ENCODE data around the gene CPXM2. TPM values are rescaled to one million over a fixed set of nuclear protein-coding genes. Genes with fewer than 3 reads are reported as not detected.

The CPXM2 gene
- total and polyA plus RNA-seq, 2 experiments from 2014 or later = 3.7 to 4.9 TPM

DNA sequence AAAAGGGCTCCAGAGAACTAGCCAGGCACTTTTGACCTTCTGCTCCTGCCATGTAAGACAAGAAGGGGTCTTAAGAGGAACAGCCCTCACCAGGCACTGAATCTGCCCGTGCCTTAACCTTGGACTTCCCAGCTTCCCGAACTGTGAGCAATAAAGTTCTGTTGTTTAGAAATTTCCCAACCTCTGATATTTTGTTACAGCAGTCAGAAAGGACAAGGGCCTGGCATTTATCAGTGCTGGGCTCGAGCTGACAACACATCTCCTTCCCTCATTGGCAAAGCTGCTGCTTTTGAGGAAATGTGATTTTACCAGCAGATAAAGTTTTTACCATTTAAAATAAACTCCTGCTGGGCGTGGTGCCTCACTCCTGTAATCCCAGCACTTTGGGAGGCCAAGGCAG, 122.0 kb downstream of the CPXM2 start:
- WGBS (ENCODE audit: low lambda C conversion rate, missing lambda C conversion rate) = 46% methylated on average over 4 of the region's 4 CpGs
- DNase-seq (ENCODE audit: low spot score) = no peak
- H3K4me1 ChIP-seq (ENCODE audit: insufficient read depth) = no peaks in the 10 kb centered on the region

GRCh38 chr10:123766761-123767160, 124.8 kb downstream of the CPXM2 start:
- Histone ChIP-seq H2AFZ (no peak overlapping the region), H3K27me3 (peaks cover 7% of the 10 kb centered on the region), H3K9me3 (ENCODE audit: low read depth) (no peaks in the 10 kb centered on the region), H3K4me3 (no peak overlapping the region), H3K4me1 (ENCODE audit: insufficient read depth) (no peaks in the 10 kb centered on the region), H3K27ac (no peak overlapping the region), H3K9me2 (replicated peaks; ENCODE audit: insufficient read depth) (no peaks in the 10 kb centered on the region), H4K20me1 (ENCODE audit: insufficient read depth, poor library complexity, severe bottlenecking) (no peaks in the 10 kb centered on the region), H3K79me2 (no peaks in the 10 kb centered on the region), H3K4me2 (no peak overlapping the region), H3K36me3 (replicated peaks; ENCODE audit: insufficient read depth, low read depth) (no peaks in the 10 kb centered on the region)
- 76% methylated on average over 8 of the region's 8 CpGs for WGBS (ENCODE audit: low lambda C conversion rate, missing lambda C conversion rate)
- no peak for DNase-seq (ENCODE audit: low spot score)
- TF ChIP-seq EZH2 (IDR thresholded peaks at IDR 0.05; ENCODE audit: borderline replicate concordance) (no peak), EZH2phosphoT487 (IDR thresholded peaks at IDR 0.05; ENCODE audit: low read depth, severe bottlenecking, unreplicated experiment) (no peak)
- TF ChIP-seq, protein P1, sequence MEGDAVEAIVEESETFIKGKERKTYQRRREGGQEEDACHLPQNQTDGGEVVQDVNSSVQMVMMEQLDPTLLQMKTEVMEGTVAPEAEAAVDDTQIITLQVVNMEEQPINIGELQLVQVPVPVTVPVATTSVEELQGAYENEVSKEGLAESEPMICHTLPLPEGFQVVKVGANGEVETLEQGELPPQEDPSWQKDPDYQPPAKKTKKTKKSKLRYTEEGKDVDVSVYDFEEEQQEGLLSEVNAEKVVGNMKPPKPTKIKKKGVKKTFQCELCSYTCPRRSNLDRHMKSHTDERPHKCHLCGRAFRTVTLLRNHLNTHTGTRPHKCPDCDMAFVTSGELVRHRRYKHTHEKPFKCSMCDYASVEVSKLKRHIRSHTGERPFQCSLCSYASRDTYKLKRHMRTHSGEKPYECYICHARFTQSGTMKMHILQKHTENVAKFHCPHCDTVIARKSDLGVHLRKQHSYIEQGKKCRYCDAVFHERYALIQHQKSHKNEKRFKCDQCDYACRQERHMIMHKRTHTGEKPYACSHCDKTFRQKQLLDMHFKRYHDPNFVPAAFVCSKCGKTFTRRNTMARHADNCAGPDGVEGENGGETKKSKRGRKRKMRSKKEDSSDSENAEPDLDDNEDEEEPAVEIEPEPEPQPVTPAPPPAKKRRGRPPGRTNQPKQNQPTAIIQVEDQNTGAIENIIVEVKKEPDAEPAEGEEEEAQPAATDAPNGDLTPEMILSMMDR (IDR thresholded peaks at IDR 0.05; ENCODE audit: poor library complexity) = no peak

More for the DNA sequence above, 122.0 kb downstream of the CPXM2 start:
- Histone ChIP-seq H2AFZ (no peak overlapping the region), H3K27me3 (no peaks in the 10 kb centered on the region), H3K27ac (no peak overlapping the region), H3K4me2 (no peak overlapping the region), H3K79me2 (no peaks in the 10 kb centered on the region), H3K9me2 (replicated peaks; ENCODE audit: insufficient read depth) (no peaks in the 10 kb centered on the region), H3K4me3 (no peak overlapping the region), H3K36me3 (replicated peaks; ENCODE audit: insufficient read depth, low read depth) (no peaks in the 10 kb centered on the region), H4K20me1 (ENCODE audit: insufficient read depth, poor library complexity, severe bottlenecking) (no peaks in the 10 kb centered on the region), H3K9me3 (ENCODE audit: low read depth) (no peaks in the 10 kb centered on the region)
- no peak for TF ChIP-seq EZH2 (IDR thresholded peaks at IDR 0.05; ENCODE audit: borderline replicate concordance)

DNA sequence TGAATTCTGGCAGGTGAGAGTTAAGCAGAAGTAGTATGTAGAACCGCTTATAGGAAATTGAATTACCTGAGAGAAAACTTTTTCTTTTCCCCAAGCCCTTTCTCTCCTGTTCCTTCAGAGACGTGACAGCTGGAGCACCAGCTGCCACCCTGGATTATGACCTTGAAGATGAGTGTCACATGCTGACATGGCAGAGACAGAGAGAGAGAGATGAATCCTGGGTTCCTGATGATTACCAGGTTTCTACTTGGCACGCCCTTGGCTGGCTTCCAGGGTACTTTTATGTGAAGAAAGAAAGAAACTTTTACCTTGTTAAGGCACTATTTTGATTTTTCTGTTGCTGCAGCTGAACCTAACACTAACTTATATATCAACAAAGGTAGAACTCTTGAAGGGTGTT, 125.6 kb downstream of the CPXM2 start:
- Histone ChIP-seq H3K4me2 (no peak overlapping the region), H4K20me1 (ENCODE audit: insufficient read depth, poor library complexity, severe bottlenecking) (no peaks in the 10 kb centered on the region), H3K79me2 (no peaks in the 10 kb centered on the region), H2AFZ (no peak overlapping the region), H3K27me3 (peaks cover 7% of the 10 kb centered on the region), H3K9me2 (replicated peaks; ENCODE audit: insufficient read depth) (no peaks in the 10 kb centered on the region), H3K27ac (no peak overlapping the region), H3K4me1 (ENCODE audit: insufficient read depth) (no peaks in the 10 kb centered on the region), H3K36me3 (replicated peaks; ENCODE audit: insufficient read depth, low read depth) (no peaks in the 10 kb centered on the region), H3K9me3 (ENCODE audit: low read depth) (no peaks in the 10 kb centered on the region), H3K4me3 (no peak overlapping the region)
- DNase-seq (ENCODE audit: low spot score) = no peak
- 69% methylated on average over 3 of the region's 3 CpGs for WGBS (ENCODE audit: low lambda C conversion rate, missing lambda C conversion rate)
- TF ChIP-seq, protein P1 (IDR thresholded peaks at IDR 0.05; ENCODE audit: poor library complexity) = no peak
- no peak for TF ChIP-seq EZH2phosphoT487 (IDR thresholded peaks at IDR 0.05; ENCODE audit: low read depth, severe bottlenecking, unreplicated experiment)
- TF ChIP-seq EZH2 (IDR thresholded peaks at IDR 0.05; ENCODE audit: borderline replicate concordance) = no peak

DNA sequence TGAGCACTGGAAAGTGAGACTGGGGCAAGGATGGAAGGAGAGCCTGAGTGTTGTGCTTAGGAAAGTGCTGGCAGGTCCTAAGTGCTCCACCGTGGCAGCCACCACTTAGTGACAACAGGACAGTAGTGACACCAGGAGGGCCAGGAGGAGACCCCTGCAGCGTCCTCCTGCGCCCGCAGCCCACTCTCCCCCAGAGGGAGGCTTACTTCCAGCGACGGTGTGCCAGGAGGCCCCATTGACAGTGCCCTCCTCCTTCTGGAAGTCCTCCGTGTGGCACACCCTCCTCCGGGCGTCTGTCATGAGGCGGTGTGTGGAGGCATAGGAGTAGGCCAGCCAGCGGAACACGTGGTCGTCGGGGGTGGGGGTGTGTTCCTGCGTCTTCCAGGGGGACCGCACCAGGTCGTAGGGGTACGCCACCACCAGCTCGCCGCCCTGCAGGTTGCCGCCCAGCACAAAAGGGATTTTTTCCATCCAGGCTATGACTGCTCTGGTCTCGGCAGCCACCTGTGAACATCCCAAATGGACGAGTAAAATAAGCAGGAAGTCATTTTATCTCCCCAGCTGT, 129.9 kb downstream of the CPXM2 start:
- Histone ChIP-seq H3K9me2 (replicated peaks; ENCODE audit: insufficient read depth) (no peaks in the 10 kb centered on the region), H4K20me1 (ENCODE audit: insufficient read depth, poor library complexity, severe bottlenecking) (no peaks in the 10 kb centered on the region), H3K79me2 (no peaks in the 10 kb centered on the region), H3K4me3 (no peak overlapping the region), H3K4me2 (no peak overlapping the region), H3K27me3 (peaks cover 7% of the 10 kb centered on the region), H2AFZ (no peak overlapping the region), H3K36me3 (replicated peaks; ENCODE audit: insufficient read depth, low read depth) (no peaks in the 10 kb centered on the region), H3K4me1 (ENCODE audit: insufficient read depth) (peaks cover 6% of the 10 kb centered on the region), H3K9me3 (ENCODE audit: low read depth) (no peaks in the 10 kb centered on the region), H3K27ac (no peak overlapping the region)
- 88% methylated on average over 23 of the region's 23 CpGs for WGBS (ENCODE audit: low lambda C conversion rate, missing lambda C conversion rate)
- TF ChIP-seq, protein P1 (IDR thresholded peaks at IDR 0.05; ENCODE audit: poor library complexity) = no peak
- no peak for TF ChIP-seq EZH2phosphoT487 (IDR thresholded peaks at IDR 0.05; ENCODE audit: low read depth, severe bottlenecking, unreplicated experiment)
- no peak for TF ChIP-seq EZH2 (IDR thresholded peaks at IDR 0.05; ENCODE audit: borderline replicate concordance)
- no peak for DNase-seq (ENCODE audit: low spot score)
